Gastrocnemius medialis (tissue), 4 donors: ENCODE measurements around the gene HINFP.

Source experiments
- POLR2A ChIP-seq, 2 donors: fragments of 450-650 bp; IDR thresholded peaks; one replicate each; pipeline ENCODE4 v1.6.1; 2017; ENCODE audit warnings: antibody characterized with exemption in 2 of 2, mild to moderate bottlenecking in 2 of 2, moderate library complexity in 2 of 2
- TF ChIP-seq, protein P1 (sequence below), 5 experiments: fragments of 450-650 bp in 3 of 5; fragments of 200-600 bp in 2 of 5; sonication (generic) in 2 of 5; IDR thresholded peaks in 4 of 5; conservative IDR thresholded peaks in 1 of 5; 1 replicate in 4 of 5; 2 replicates in 1 of 5; pipeline ENCODE4 v1.5.1; 2016 to 2019; ENCODE audit warnings: antibody characterized with exemption in 5 of 5, mild to moderate bottlenecking in 3 of 5, moderate library complexity in 3 of 5

DNA sequence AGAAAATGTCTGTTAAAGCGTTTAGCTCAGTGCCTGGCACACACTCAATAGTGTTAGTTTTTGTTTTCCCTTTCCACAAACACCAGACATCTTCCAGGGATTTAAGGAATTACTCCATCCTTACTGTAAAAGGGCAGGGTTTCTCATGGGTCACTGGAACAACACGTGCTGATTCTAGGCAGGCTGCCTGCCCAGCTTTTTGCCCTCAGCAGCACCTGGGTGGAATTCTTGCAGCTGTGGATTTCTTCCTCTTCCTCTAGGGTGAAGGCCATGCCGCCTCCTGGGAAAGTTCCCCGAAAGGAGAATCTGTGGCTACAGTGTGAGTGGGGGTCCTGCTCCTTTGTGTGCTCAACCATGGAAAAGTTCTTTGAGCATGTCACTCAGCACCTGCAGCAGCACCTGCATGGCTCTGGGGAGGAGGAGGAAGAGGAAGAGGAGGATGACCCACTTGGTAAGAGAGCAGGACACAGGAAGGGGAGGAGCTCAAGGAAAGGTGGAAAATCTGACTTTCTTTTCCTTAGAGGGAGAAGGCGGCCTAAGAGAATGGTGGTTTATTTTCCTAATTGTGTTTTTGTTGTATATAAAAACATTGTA, 5.4 kb downstream of the HINFP start:
- TF ChIP-seq, protein P1, sequence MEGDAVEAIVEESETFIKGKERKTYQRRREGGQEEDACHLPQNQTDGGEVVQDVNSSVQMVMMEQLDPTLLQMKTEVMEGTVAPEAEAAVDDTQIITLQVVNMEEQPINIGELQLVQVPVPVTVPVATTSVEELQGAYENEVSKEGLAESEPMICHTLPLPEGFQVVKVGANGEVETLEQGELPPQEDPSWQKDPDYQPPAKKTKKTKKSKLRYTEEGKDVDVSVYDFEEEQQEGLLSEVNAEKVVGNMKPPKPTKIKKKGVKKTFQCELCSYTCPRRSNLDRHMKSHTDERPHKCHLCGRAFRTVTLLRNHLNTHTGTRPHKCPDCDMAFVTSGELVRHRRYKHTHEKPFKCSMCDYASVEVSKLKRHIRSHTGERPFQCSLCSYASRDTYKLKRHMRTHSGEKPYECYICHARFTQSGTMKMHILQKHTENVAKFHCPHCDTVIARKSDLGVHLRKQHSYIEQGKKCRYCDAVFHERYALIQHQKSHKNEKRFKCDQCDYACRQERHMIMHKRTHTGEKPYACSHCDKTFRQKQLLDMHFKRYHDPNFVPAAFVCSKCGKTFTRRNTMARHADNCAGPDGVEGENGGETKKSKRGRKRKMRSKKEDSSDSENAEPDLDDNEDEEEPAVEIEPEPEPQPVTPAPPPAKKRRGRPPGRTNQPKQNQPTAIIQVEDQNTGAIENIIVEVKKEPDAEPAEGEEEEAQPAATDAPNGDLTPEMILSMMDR (IDR thresholded peaks at IDR 0.05 in 4 of 5, conservative IDR thresholded peaks at IDR 0.05 in 1 of 5), result no peak
- no peak for TF ChIP-seq POLR2A (IDR thresholded peaks at IDR 0.05)
